ENCODE measurements around the gene GRIK3. TPM values are rescaled to one million over a fixed set of nuclear protein-coding genes. Genes with fewer than 3 reads are reported as not detected.

Gene GRIK3
- total RNA-seq, 6 experiments from 2014 or later = 0.07 TPM; not detected in 5

GRCh38 chr1:37031429-37031828 lies 2.9 kb downstream of the GRIK3 start:
- H3K4me3 ChIP-seq = no peak overlapping the region
- no peaks in the 10 kb centered on the region for H3K4me1 ChIP-seq
- TF ChIP-seq POLR2A (IDR thresholded peaks at IDR 0.05) = no peak
- TF ChIP-seq, protein P1, sequence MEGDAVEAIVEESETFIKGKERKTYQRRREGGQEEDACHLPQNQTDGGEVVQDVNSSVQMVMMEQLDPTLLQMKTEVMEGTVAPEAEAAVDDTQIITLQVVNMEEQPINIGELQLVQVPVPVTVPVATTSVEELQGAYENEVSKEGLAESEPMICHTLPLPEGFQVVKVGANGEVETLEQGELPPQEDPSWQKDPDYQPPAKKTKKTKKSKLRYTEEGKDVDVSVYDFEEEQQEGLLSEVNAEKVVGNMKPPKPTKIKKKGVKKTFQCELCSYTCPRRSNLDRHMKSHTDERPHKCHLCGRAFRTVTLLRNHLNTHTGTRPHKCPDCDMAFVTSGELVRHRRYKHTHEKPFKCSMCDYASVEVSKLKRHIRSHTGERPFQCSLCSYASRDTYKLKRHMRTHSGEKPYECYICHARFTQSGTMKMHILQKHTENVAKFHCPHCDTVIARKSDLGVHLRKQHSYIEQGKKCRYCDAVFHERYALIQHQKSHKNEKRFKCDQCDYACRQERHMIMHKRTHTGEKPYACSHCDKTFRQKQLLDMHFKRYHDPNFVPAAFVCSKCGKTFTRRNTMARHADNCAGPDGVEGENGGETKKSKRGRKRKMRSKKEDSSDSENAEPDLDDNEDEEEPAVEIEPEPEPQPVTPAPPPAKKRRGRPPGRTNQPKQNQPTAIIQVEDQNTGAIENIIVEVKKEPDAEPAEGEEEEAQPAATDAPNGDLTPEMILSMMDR (IDR thresholded peaks at IDR 0.05) = no peak
- no peaks in the 10 kb centered on the region for H3K36me3 ChIP-seq
- no peak overlapping the region for H3K27ac ChIP-seq
- no peaks in the 10 kb centered on the region for H3K9me3 ChIP-seq
- peaks cover 0 to 18% of the 10 kb centered on the region in 2 donors for H3K27me3 ChIP-seq
- DNase-seq (no peak), ATAC-seq (no peak)
- 17% methylated on average over 1 of the region's 8 CpGs for WGBS (ENCODE audit: insufficient coverage, low coverage, low lambda C conversion rate, missing lambda C conversion rate)
- intact Hi-C loops (cut with DNase I) = no loop called here

DNA sequence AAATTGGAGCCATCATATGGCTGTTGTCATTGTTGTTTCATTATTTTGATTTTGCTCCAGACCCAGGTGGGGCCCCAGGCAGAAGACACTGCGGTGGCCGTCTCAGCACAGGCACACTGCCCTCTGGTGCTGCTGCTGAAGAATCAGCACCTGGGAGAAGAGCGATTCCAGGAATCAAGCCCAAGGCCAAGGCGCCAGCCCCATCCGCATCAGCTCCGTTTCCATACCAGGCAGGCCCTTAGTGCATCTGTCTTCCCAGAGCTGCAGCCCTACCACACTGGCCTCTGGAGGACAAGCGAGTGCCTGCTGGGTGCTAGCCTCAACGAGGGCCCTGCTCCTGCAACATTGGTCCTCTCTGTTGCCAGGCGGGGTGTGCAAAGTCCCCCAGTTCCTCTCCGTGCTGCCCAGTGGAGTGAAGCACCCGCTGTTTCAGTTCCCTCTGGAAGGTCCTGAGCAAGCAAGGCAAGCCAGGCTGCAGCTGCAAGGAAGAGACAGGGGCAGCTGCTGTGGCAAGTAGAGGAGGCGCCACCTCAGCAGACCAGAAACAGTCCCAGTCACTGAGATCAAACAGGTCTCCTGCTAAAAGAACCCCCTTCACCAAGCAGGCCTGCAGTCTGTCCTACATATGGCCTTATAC lies 5.2 kb downstream of the GRIK3 start:
- Histone ChIP-seq H3K9me3 (no peaks in the 10 kb centered on the region), H3K36me3 (no peaks in the 10 kb centered on the region), H3K4me1 (no peaks in the 10 kb centered on the region), H3K4me3 (no peak overlapping the region), H3K27ac (no peak overlapping the region), H3K27me3 (peaks cover 0 to 18% of the 10 kb centered on the region in 2 donors)
- intact Hi-C loops (cut with DNase I) = no loop called here
- DNase-seq (no peak), ATAC-seq (no peak)
- WGBS (ENCODE audit: insufficient coverage, low coverage, low lambda C conversion rate, missing lambda C conversion rate) = 16% methylated on average over 9 of the region's 12 CpGs
- TF ChIP-seq, protein P1 (IDR thresholded peaks at IDR 0.05) = no peak
- no peak for TF ChIP-seq POLR2A (IDR thresholded peaks at IDR 0.05)

DNA sequence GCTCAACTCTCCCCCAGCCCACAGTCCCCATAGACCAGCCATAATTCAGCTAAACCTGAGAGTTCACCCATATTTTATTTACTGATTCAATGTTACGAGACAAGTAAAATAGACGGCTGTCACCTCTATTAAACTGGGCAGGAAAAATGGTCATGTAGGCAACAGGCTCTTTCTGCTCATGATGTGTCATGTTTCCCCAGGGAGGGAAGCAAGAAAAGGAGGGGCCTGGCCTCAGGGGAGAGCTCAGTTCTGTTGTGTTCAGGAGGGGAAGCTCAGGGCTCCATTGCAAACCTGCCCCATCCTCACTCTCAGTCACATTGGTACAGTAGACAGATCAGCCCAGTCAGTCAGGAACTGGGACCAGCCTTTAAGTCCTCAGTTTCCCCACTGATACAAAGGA lies 12.8 kb downstream of the GRIK3 start:
- Histone ChIP-seq H3K4me1 (no peaks in the 10 kb centered on the region), H3K9me3 (no peaks in the 10 kb centered on the region), H3K27me3 (no peaks in the 10 kb centered on the region), H3K4me3 (no peak overlapping the region), H3K27ac (no peak overlapping the region), H3K36me3 (no peaks in the 10 kb centered on the region)
- TF ChIP-seq POLR2A (IDR thresholded peaks at IDR 0.05) = no peak
- TF ChIP-seq, protein P1 (IDR thresholded peaks at IDR 0.05) = no peak
- WGBS (ENCODE audit: insufficient coverage, low coverage, low lambda C conversion rate, missing lambda C conversion rate) = 90% methylated on average over 2 of the region's 2 CpGs
- ATAC-seq = no peak
- intact Hi-C loops (cut with DNase I) = no loop called here
- DNase-seq = no peak

- H3K4me3 ChIP-seq = no peak overlapping the region
- 10% methylated on average over 8 of the region's 8 CpGs for WGBS (ENCODE audit: insufficient coverage, low coverage, low lambda C conversion rate, missing lambda C conversion rate)
- intact Hi-C loops (cut with DNase I) = no loop called here
- no peak for ATAC-seq
- H3K36me3 ChIP-seq = no peaks in the 10 kb centered on the region
- H3K4me1 ChIP-seq = no peaks in the 10 kb centered on the region
- TF ChIP-seq POLR2A (IDR thresholded peaks at IDR 0.05) = no peak
- TF ChIP-seq, protein P1 (IDR thresholded peaks at IDR 0.05) = no peak
- H3K27me3 ChIP-seq = no peaks in the 10 kb centered on the region
- no peak for DNase-seq
- no peaks in the 10 kb centered on the region for H3K9me3 ChIP-seq
- H3K27ac ChIP-seq = no peak overlapping the region
These were observed 13.6 kb downstream of the GRIK3 start for GRCh38 chr1:37020653-37021277.

Data from right lobe of liver (tissue), 6 donors.